Ureter (tissue), 1 donor: ENCODE measurements around the gene PSME4. TPM values are rescaled to one million over a fixed set of nuclear protein-coding genes. Genes with fewer than 3 reads are reported as not detected.
"Not testable (repeated sequence)": the region's sequence is repeated elsewhere in the genome, so short reads cannot be mapped to it uniquely, and the experiment has no call there.

Experiments used
- DNase-seq: peaks from one replicate; pipeline ENCODE4 v3.0.0-alpha.2; 2020; ENCODE audit warnings: low spot score
- total RNA-seq: library from RNA; stranded (reverse); gene quantifications from one replicate; pipeline ENCODE4 v1.2.4, GENCODE V29; 2023
- donor health status: DM: yes; HTN: yes; CAD: no.

Gene PSME4
- total RNA-seq, 1 donor from 2014 or later: 92.3 TPM

GRCh38 chr2:53886406-53887280 lies 84.2 kb downstream of the PSME4 start:
- DNase-seq: no peak

- no peak for DNase-seq
These were observed 85.9 kb downstream of the PSME4 start for GRCh38 chr2:53884883-53885282.

- DNase-seq: no peak
These were observed 88.8 kb downstream of the PSME4 start for GRCh38 chr2:53881986-53882385.

- no peak for DNase-seq
These were observed 89.4 kb downstream of the PSME4 start for GRCh38 chr2:53881360-53881759.

DNA sequence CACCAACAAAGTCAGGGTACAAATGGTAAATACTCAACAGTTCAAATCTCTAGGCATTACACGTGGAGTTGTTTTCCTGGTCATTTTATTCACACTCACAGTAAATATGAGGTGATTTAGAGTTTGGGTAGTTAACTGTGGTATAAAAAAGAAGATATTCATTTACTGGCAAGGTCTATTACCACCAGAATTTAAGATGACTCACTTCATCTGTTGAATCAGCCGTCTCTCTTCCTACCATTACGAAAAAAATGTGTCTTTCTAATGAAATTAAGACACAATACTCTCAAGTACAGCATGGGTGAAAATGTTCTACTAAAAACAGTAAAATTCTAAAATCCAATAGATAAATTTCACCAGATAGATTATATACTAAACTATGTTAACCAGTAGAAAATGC lies 90.0 kb downstream of the PSME4 start:
- DNase-seq: no peak

- no peak for DNase-seq
These were observed 93.2 kb downstream of the PSME4 start for GRCh38 chr2:53877556-53877955.

DNA sequence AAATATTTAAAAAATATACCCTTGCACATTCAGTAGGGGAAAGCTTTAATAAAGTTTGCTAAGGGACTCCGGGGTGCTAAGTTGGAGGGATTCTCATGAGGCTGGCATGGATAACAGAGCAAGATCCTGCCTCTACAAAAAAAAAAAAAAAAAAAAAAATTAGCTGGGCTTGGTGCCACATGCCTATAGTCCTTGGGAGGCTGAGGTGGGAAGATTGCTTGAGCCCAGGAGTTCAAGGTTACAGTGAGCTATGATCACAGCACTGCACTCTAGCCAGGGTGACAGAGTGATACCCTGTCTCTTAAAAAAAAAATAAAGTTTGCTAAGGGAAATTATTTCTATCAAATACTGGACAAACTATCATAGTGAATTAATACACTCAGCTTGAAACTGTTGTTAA lies 93.7 kb downstream of the PSME4 start:
- DNase-seq: no peak

GRCh38 chr2:53874401-53874950 lies 96.3 kb downstream of the PSME4 start:
- DNase-seq: no peak

DNA sequence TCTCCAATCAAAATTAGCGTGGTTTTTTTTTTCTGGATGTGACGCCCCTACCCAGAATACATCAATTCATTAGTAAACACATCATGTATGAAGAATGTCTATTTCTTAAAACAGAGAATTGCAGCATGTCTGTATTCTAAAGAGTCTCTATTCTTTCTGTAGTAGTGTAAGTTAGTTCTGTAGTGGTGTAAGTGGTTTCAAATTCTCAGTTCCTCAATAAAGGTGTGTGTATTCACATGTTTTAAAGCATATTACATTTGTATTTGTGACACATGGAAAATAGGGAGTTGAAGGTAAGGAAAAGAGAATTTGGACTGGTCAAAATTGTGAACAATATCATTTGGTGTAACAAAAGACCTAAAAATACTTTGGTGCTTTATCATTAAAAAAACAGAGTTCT lies 103.0 kb downstream of the PSME4 start:
- DNase-seq: no peak

- DNase-seq: no peak
These were observed 103.6 kb downstream of the PSME4 start for GRCh38 chr2:53867169-53867568.

DNA sequence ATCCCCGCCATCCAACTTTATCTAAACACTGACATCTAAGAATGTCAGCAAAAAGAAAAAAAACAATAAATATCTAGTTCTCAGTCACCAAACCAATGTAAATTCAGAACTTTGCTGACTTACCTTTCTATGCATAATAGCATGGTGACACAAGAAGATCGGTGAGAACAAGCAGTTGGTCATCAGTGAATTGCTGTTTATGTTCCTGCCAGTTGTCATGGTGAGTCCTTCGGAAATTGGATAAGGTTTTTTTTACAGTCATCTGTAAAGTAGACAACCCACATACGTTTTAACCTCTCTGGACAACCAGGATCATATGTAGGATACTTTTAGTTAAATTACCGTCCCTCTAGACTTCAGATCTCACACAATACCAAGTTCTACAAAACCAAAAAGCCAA lies 104.8 kb downstream of the PSME4 start:
- no peak for DNase-seq

DNA sequence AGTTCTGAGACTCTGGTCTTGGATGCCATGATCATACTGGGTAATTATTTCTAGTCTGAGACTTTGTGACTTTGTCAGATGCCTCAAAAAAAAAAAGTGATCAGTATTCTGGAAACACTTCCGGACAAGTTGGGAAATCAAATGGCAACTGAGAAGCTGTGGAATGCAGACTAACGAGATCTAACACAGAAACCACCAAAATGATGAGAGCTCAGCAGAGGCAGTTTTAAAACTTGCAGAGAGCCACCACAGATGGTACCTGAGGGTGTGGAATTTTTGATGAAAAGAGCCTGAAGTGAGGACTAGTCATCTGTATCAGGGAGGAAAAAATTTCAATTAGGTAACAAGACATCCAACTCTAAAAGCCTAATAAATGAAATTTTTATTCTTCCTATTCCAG lies 105.5 kb downstream of the PSME4 start:
- DNase-seq: no peak

DNA sequence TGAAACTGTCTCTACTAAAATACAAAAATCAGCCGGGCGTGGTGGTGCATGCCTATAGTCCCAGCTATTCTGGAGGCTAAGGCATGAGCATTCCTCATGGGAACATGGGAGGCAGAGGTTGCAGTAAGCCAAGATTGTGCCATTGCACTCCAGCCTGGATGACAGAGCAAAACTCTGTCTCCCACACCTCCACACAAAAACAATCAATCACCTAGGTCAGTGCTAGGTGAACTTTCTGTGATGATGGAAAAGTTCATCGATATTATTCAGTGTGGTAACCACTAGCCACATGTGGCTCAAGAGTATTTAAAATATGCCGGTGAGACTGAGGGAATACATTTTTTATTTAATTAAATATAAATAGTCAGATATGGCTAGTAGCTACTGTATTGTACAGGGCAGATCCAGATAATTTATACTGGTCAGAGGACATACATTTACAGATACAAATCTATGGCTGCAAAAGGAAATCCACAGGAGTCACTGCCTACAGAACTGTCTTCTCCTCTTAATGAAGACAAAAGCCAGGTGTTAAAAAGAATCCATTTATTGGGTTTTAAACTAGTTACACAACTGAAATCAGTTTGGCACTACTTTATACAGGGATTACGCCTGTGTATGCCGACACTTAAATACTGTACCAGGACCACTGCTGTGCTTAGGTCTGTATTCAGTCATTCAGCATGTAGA lies 107.1 kb downstream of the PSME4 start:
- DNase-seq: no peak

GRCh38 chr2:53861824-53862223 lies 109.0 kb downstream of the PSME4 start:
- DNase-seq: no peak

DNA sequence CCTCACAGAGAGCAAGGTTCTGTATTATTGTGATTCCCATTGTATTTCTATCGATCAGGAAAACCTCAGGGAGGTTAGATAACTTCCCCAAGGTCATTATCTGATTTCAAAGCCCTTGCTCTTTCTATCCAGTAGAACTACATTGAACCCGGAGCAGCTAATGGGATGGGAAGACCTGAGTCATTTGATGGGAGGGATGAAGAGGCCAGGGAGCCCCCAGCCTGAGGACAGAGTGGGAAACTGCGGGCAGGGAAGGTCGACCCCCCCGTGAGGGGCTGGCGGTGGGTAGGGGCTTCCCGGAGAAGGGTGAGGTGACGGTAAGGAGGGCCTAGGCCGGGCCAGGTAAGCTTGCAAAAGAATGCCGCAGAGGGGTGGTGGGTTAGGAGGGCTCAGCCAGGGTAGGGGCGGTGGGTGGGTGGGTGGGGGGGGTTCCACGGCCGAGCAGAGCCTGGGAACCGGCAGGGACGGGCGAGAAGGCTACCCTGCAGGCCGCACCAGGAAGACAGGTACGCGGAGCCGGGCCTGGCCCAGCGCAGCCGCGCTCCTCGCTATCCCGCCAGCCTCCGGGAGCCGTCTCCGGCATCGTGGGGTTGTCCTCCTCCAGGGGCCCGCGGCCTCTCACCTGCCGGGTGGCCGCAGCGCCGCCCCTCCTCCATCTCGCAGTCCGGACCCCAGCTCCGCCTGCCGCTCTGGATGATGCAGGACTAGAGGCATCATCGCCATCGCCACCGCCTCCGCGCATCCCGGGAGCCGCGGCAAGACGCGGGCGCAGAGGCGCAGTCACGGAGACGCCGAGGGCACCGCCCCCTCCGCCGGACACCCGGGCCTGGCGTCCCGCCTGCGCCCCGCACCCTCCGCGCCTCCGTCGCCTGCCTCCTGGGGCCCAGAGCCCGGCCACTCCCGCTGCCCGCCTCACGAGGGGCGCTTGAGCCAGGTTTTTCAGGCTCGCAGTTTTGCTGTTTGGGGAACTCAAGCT lies 111.3 kb downstream of the PSME4 start, which contains the start of gene GPR75:
Gene GPR75, minus strand, starts transcription at position 762 of the 976 bp plus-strand sequence. CDS start 5,211 bp downstream, outside the sequence.
- peak; percentile 42 for DNase-seq

- no peak for DNase-seq
These were observed 114.5 kb downstream of the PSME4 start for GRCh38 chr2:53856272-53856671.

GRCh38 chr2:53854678-53855077 lies 116.1 kb downstream of the PSME4 start:
- no peak for DNase-seq

- no peak for DNase-seq
These were observed 118.3 kb downstream of the PSME4 start for GRCh38 chr2:53852532-53852931.

GRCh38 chr2:53851052-53851757 lies 119.6 kb downstream of the PSME4 start:
- DNase-seq: not testable (repeated sequence)

DNA sequence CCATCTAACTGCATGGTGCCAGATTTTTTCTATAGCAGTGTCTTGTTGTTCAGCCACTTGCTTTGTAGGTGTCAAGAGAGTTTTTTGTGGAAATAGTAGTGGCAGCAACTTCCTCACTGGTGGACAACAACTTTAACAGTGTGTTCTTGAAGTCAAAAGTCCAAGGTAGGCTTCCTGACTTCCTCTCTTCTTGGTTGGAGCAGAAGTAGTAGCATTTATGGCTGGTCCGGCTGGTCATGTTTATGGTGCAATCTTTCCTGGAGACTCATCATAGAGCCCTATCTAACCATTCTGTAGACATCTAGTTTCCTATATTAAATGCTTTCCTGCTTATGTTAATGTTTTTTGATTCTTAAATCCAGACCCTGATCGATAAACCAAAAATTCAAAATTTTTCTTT lies 122.7 kb downstream of the PSME4 start:
- DNase-seq: no peak

- no peak for DNase-seq
These were observed 127.2 kb downstream of the PSME4 start for GRCh38 chr2:53843595-53843994.
